ENCODE data around the gene PDE11A. TPM values are rescaled to one million over a fixed set of nuclear protein-coding genes. Genes with fewer than 3 reads are reported as not detected.

The PDE11A gene
- total RNA-seq, 1 experiment from 2014 or later: 0.61 TPM

DNA sequence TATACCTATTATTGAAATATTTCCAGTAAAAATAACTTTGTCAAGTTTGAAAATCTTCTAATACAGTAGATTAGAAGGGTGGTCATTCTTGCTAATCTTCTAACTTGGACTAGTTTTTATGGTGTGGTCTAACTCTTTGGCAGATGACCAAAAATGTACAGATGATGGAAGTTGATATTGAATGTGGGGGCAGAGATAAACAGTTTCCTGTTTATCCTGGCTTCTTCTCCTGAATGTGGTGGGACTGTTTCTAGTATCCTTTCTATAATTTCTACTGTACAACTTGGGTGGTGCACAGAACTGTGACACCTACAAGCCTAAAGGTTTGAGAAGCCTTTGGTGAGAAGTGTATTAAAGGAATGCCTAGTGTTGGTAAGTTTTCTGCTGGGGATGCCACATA is 178.7 kb downstream of the PDE11A start:
- H3K4me1 ChIP-seq (ENCODE audit: control insufficient read depth in 1 of 2, insufficient read depth in 2 of 2, low read length in 2 of 2): no peaks in the 10 kb centered on the region
- no peak overlapping the region for H3K4me3 ChIP-seq (replicated peaks in 1 of 2; ENCODE audit: low read depth in 1 of 2, low read length in 2 of 2)
- no peak for ATAC-seq
- H3K27ac ChIP-seq (ENCODE audit: low read depth, low read length): no peak overlapping the region
- H3K9ac ChIP-seq (ENCODE audit: low read length): no peak overlapping the region
- no peaks in the 10 kb centered on the region for H3K79me2 ChIP-seq (ENCODE audit: insufficient read depth, low read length)
- H3K9me2 ChIP-seq (ENCODE audit: insufficient read depth): no peaks in the 10 kb centered on the region
- no peaks in the 10 kb centered on the region for H3K9me3 ChIP-seq (ENCODE audit: control insufficient read depth in 1 of 2, insufficient read depth in 1 of 2, low read depth in 1 of 2, low read length in 2 of 2)
- POLR2A ChIA-PET: no interaction called here
- TF ChIP-seq CEBPB (IDR thresholded peaks at IDR 0.05; ENCODE audit: low read depth) (no peak), YY1 (IDR thresholded peaks at IDR 0.05; ENCODE audit: extremely low read depth, insufficient replicate concordance, low read depth, low read length) (no peak), CBX3 (IDR thresholded peaks at IDR 0.05; ENCODE audit: low read depth) (no peak), TCF7L2 (IDR thresholded peaks at IDR 0.05; ENCODE audit: borderline replicate concordance, extremely low read depth, insufficient read depth, insufficient read length) (no peak), FOSL1 (IDR thresholded peaks at IDR 0.05; ENCODE audit: low read depth) (no peak), ZFX (IDR thresholded peaks at IDR 0.05) (no peak)
- TF ChIP-seq, protein P1, sequence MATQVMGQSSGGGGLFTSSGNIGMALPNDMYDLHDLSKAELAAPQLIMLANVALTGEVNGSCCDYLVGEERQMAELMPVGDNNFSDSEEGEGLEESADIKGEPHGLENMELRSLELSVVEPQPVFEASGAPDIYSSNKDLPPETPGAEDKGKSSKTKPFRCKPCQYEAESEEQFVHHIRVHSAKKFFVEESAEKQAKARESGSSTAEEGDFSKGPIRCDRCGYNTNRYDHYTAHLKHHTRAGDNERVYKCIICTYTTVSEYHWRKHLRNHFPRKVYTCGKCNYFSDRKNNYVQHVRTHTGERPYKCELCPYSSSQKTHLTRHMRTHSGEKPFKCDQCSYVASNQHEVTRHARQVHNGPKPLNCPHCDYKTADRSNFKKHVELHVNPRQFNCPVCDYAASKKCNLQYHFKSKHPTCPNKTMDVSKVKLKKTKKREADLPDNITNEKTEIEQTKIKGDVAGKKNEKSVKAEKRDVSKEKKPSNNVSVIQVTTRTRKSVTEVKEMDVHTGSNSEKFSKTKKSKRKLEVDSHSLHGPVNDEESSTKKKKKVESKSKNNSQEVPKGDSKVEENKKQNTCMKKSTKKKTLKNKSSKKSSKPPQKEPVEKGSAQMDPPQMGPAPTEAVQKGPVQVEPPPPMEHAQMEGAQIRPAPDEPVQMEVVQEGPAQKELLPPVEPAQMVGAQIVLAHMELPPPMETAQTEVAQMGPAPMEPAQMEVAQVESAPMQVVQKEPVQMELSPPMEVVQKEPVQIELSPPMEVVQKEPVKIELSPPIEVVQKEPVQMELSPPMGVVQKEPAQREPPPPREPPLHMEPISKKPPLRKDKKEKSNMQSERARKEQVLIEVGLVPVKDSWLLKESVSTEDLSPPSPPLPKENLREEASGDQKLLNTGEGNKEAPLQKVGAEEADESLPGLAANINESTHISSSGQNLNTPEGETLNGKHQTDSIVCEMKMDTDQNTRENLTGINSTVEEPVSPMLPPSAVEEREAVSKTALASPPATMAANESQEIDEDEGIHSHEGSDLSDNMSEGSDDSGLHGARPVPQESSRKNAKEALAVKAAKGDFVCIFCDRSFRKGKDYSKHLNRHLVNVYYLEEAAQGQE (IDR thresholded peaks at IDR 0.05; ENCODE audit: low read depth): no peak
- CTCF ChIA-PET: no interaction called here
- intact Hi-C loops (cut with micrococcal nuclease): no loop called here
- RAD21 ChIA-PET (ENCODE audit: low non-redundant PET in 1 of 2, low total read pairs in 2 of 2, uncharacterized antibody in 2 of 2, unreplicated experiment in 2 of 2): no interaction called here
- H4K20me1 ChIP-seq (ENCODE audit: insufficient read depth): no peaks in the 10 kb centered on the region
- H3K36me3 ChIP-seq (ENCODE audit: control insufficient read depth in 1 of 2, insufficient read depth in 2 of 2, low read length in 2 of 2): no peaks in the 10 kb centered on the region
- no peaks in the 10 kb centered on the region for H3K27me3 ChIP-seq (ENCODE audit: insufficient read depth, low read length)
- BruUV-seq (replicated peaks): no TSS peak
- no peak overlapping the region for H3K4me2 ChIP-seq (ENCODE audit: low read length)
- no peak for DNase-seq (ENCODE audit: low read depth, low spot score)
- no peak overlapping the region for H2AFZ ChIP-seq (ENCODE audit: low read depth, low read length, poor library complexity, severe bottlenecking)

DNA sequence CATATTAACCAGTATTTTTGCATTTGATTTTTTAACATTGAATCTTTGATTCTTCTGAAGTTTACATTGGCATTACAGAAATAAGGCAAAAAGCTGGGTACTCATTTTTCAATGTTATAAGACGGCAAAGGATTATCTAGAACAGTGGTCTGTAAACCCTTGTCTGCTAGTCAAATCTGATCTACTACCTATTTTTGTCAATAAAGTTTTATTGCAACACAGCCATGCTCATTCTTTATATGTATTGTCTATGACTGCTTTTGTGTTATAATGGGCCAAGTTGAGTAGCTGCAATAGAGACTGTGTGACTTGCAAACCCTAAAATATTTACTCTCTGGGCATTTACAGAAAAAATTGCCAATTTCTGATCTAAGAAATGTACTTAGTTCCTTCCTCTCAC is 181.0 kb downstream of the PDE11A start:
- Histone ChIP-seq H3K9me2 (ENCODE audit: insufficient read depth) (no peaks in the 10 kb centered on the region), H3K36me3 (ENCODE audit: control insufficient read depth in 1 of 2, insufficient read depth in 2 of 2, low read length in 2 of 2) (no peaks in the 10 kb centered on the region), H3K79me2 (ENCODE audit: insufficient read depth, low read length) (no peaks in the 10 kb centered on the region), H2AFZ (ENCODE audit: low read depth, low read length, poor library complexity, severe bottlenecking) (no peak overlapping the region), H3K4me1 (ENCODE audit: control insufficient read depth in 1 of 2, insufficient read depth in 2 of 2, low read length in 2 of 2) (no peaks in the 10 kb centered on the region), H3K4me3 (replicated peaks in 1 of 2; ENCODE audit: low read depth in 1 of 2, low read length in 2 of 2) (no peak overlapping the region), H4K20me1 (ENCODE audit: insufficient read depth) (no peaks in the 10 kb centered on the region), H3K27me3 (ENCODE audit: insufficient read depth, low read length) (no peaks in the 10 kb centered on the region), H3K9ac (ENCODE audit: low read length) (no peak overlapping the region), H3K27ac (ENCODE audit: low read depth, low read length) (no peak overlapping the region), H3K4me2 (ENCODE audit: low read length) (no peak overlapping the region), H3K9me3 (ENCODE audit: control insufficient read depth in 1 of 2, insufficient read depth in 1 of 2, low read depth in 1 of 2, low read length in 2 of 2) (no peaks in the 10 kb centered on the region)
- no TSS peak for BruUV-seq (replicated peaks)
- intact Hi-C loops (cut with micrococcal nuclease): no loop called here
- DNase-seq (ENCODE audit: low read depth, low spot score): no peak
- ChIA-PET CTCF (no interaction called here), RAD21 (ENCODE audit: low non-redundant PET in 1 of 2, low total read pairs in 2 of 2, uncharacterized antibody in 2 of 2, unreplicated experiment in 2 of 2) (no interaction called here), POLR2A (no interaction called here)
- ATAC-seq: no peak
- TF ChIP-seq EGR1 (IDR thresholded peaks at IDR 0.05; ENCODE audit: low read depth): no peak
- TF ChIP-seq, protein P2, sequence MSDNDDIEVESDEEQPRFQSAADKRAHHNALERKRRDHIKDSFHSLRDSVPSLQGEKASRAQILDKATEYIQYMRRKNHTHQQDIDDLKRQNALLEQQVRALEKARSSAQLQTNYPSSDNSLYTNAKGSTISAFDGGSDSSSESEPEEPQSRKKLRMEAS (IDR thresholded peaks at IDR 0.05): no peak
- TF ChIP-seq TCF7L2 (IDR thresholded peaks at IDR 0.05; ENCODE audit: borderline replicate concordance, extremely low read depth, insufficient read depth, insufficient read length): no peak
- TF ChIP-seq EZH2phosphoT487 (IDR thresholded peaks at IDR 0.05; ENCODE audit: borderline replicate concordance): no peak
- no peak for TF ChIP-seq POLR2AphosphoS5 (IDR thresholded peaks at IDR 0.05; ENCODE audit: low read depth, low read length)
- no peak for TF ChIP-seq JUND (IDR thresholded peaks at IDR 0.05)
- TF ChIP-seq, protein P3, sequence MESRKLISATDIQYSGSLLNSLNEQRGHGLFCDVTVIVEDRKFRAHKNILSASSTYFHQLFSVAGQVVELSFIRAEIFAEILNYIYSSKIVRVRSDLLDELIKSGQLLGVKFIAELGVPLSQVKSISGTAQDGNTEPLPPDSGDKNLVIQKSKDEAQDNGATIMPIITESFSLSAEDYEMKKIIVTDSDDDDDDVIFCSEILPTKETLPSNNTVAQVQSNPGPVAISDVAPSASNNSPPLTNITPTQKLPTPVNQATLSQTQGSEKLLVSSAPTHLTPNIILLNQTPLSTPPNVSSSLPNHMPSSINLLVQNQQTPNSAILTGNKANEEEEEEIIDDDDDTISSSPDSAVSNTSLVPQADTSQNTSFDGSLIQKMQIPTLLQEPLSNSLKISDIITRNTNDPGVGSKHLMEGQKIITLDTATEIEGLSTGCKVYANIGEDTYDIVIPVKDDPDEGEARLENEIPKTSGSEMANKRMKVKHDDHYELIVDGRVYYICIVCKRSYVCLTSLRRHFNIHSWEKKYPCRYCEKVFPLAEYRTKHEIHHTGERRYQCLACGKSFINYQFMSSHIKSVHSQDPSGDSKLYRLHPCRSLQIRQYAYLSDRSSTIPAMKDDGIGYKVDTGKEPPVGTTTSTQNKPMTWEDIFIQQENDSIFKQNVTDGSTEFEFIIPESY (IDR thresholded peaks at IDR 0.05; ENCODE audit: extremely low read depth, insufficient replicate concordance, low read length): no peak
